ENCODE data around the gene NUP210L.

NUP210L gene

GRCh38 chr1:153960206-153960605 is 194.7 kb downstream of the NUP210L start:
- peaks cover 53% of the 10 kb centered on the region for H3K4me1 ChIP-seq (ENCODE audit: insufficient read depth, low read length, poor library complexity, severe bottlenecking)
- H3K79me2 ChIP-seq (ENCODE audit: insufficient read depth, low read length) = peaks cover 63% of the 10 kb centered on the region

GRCh38 chr1:153959454-153959853 is 195.4 kb downstream of the NUP210L start:
- peaks cover 35% of the 10 kb centered on the region for H4K20me1 ChIP-seq (ENCODE audit: insufficient read depth, low read length, poor library complexity, severe bottlenecking)
- peaks cover 64% of the 10 kb centered on the region for H3K79me2 ChIP-seq (ENCODE audit: insufficient read depth, low read length)
- H3K4me2 ChIP-seq (ENCODE audit: low read depth, low read length, poor library complexity, severe bottlenecking) = peak overlapping the region; percentile 51
- no peaks in the 10 kb centered on the region for H3K9me3 ChIP-seq (ENCODE audit: insufficient read depth, low read depth, low read length)
- H3K4me1 ChIP-seq (ENCODE audit: insufficient read depth, low read length, poor library complexity, severe bottlenecking) = peaks cover 59% of the 10 kb centered on the region
- no peaks in the 10 kb centered on the region for H3F3A ChIP-seq (ENCODE audit: low read depth)
- no peaks in the 10 kb centered on the region for H3K27me3 ChIP-seq (ENCODE audit: insufficient read depth, low read length, poor library complexity, severe bottlenecking)
- H3K9me2 ChIP-seq (replicated peaks; ENCODE audit: low read depth, low read length) = no peaks in the 10 kb centered on the region
- H3K9ac ChIP-seq (ENCODE audit: low read depth, low read length, poor library complexity, severe bottlenecking) = peak overlapping the region; percentile 43
- H3K36me3 ChIP-seq (ENCODE audit: insufficient read depth, low read length) = no peaks in the 10 kb centered on the region; the same call in 1 of the 2 replicates
- H3K4me3 ChIP-seq (ENCODE audit: low read length, poor library complexity, severe bottlenecking) = no peak overlapping the region
- no peak overlapping the region for H2AFZ ChIP-seq (ENCODE audit: low read length)
- no peak for TF ChIP-seq CTCF (conservative IDR thresholded peaks at IDR 0.05; ENCODE audit: low read length)
- TF ChIP-seq EZH2phosphoT487 (IDR thresholded peaks at IDR 0.05; ENCODE audit: borderline replicate concordance) = no peak

More at GRCh38 chr1:153960206-153960605, 194.7 kb downstream of the NUP210L start:
- Histone ChIP-seq H3F3A (ENCODE audit: low read depth) (no peaks in the 10 kb centered on the region), H3K9me2 (replicated peaks; ENCODE audit: low read depth, low read length) (no peaks in the 10 kb centered on the region), H3K9ac (ENCODE audit: low read depth, low read length, poor library complexity, severe bottlenecking) (no peak overlapping the region), H2AFZ (ENCODE audit: low read length) (no peak overlapping the region), H3K9me3 (ENCODE audit: insufficient read depth, low read depth, low read length) (no peaks in the 10 kb centered on the region), H3K4me2 (ENCODE audit: low read depth, low read length, poor library complexity, severe bottlenecking) (no peak overlapping the region), H4K20me1 (ENCODE audit: insufficient read depth, low read length, poor library complexity, severe bottlenecking) (peaks cover 29% of the 10 kb centered on the region), H3K4me3 (ENCODE audit: low read length, poor library complexity, severe bottlenecking) (no peak overlapping the region), H3K36me3 (ENCODE audit: insufficient read depth, low read length) (no peaks in the 10 kb centered on the region), H3K27me3 (ENCODE audit: insufficient read depth, low read length, poor library complexity, severe bottlenecking) (no peaks in the 10 kb centered on the region)
- TF ChIP-seq EZH2phosphoT487 (IDR thresholded peaks at IDR 0.05; ENCODE audit: borderline replicate concordance) (no peak), CTCF (conservative IDR thresholded peaks at IDR 0.05; ENCODE audit: low read length) (no peak)

- Histone ChIP-seq H3K9me2 (replicated peaks; ENCODE audit: low read depth, low read length) (no peaks in the 10 kb centered on the region), H3K79me2 (ENCODE audit: insufficient read depth, low read length) (peaks cover 64% of the 10 kb centered on the region), H3K9ac (ENCODE audit: low read depth, low read length, poor library complexity, severe bottlenecking) (peak overlapping the region; percentile 43), H4K20me1 (ENCODE audit: insufficient read depth, low read length, poor library complexity, severe bottlenecking) (peaks cover 38% of the 10 kb centered on the region), H3K4me2 (ENCODE audit: low read depth, low read length, poor library complexity, severe bottlenecking) (peak overlapping the region; percentile 51), H3K4me3 (ENCODE audit: low read length, poor library complexity, severe bottlenecking) (peak overlapping the region; percentile 91), H2AFZ (ENCODE audit: low read length) (no peak overlapping the region), H3F3A (ENCODE audit: low read depth) (no peaks in the 10 kb centered on the region), H3K36me3 (ENCODE audit: insufficient read depth, low read length) (peaks cover under 1% of the 10 kb centered on the region; the same call in 1 of the 2 replicates), H3K4me1 (ENCODE audit: insufficient read depth, low read length, poor library complexity, severe bottlenecking) (peaks cover 60% of the 10 kb centered on the region), H3K9me3 (ENCODE audit: insufficient read depth, low read depth, low read length) (no peaks in the 10 kb centered on the region), H3K27me3 (ENCODE audit: insufficient read depth, low read length, poor library complexity, severe bottlenecking) (no peaks in the 10 kb centered on the region)
- no peak for TF ChIP-seq CTCF (conservative IDR thresholded peaks at IDR 0.05; ENCODE audit: low read length)
- no peak for TF ChIP-seq EZH2phosphoT487 (IDR thresholded peaks at IDR 0.05; ENCODE audit: borderline replicate concordance)
Measured at GRCh38 chr1:153958961-153959260, 196.0 kb downstream of the NUP210L start.
